Stimulated activated CD4-positive, alpha-beta T cell treated with anti-CD3 and anti-CD28 coated beads, Interleukin-12 subunit alpha, Interleukin-12 subunit beta, amount 100 ng/mL, for 48 hours (primary cell): ENCODE measurements around the gene EIF4G3.
"Not testable (repeated sequence)": the region's sequence is repeated elsewhere in the genome, so short reads cannot be mapped to it uniquely, and the experiment has no call there.

Experiments used
- DNase-seq, 3 donors: peaks; one replicate each; pipeline ENCODE4 v3.0.0-alpha.2; 2020; ENCODE audit warnings: low read depth in 2 of 3, low spot score in 1 of 3

Gene EIF4G3

GRCh38 chr1:20846461-20847374 is 330.0 kb downstream of the EIF4G3 start:
- DNase-seq = no peak

GRCh38 chr1:20840731-20841130 is 336.0 kb downstream of the EIF4G3 start:
- DNase-seq = no peak

- DNase-seq = no peak
Observed at GRCh38 chr1:20837554-20838192, 339.0 kb downstream of the EIF4G3 start.

- no peak for DNase-seq
Observed at GRCh38 chr1:20836230-20836629, 340.5 kb downstream of the EIF4G3 start.

- no peak for DNase-seq
Observed at GRCh38 chr1:20834780-20835179, 341.9 kb downstream of the EIF4G3 start.

GRCh38 chr1:20834192-20834591 is 342.5 kb downstream of the EIF4G3 start:
- no peak for DNase-seq

- DNase-seq = no peak
Observed at GRCh38 chr1:20830378-20830777, 346.3 kb downstream of the EIF4G3 start.

GRCh38 chr1:20829946-20830345 is 346.8 kb downstream of the EIF4G3 start:
- no peak for DNase-seq

GRCh38 chr1:20829531-20829930 is 347.2 kb downstream of the EIF4G3 start:
- no peak for DNase-seq

GRCh38 chr1:20823845-20824244 is 352.9 kb downstream of the EIF4G3 start:
- DNase-seq = no peak

- DNase-seq = no peak
Observed at GRCh38 chr1:20821466-20821865, 355.2 kb downstream of the EIF4G3 start.

GRCh38 chr1:20819818-20820217 is 356.9 kb downstream of the EIF4G3 start:
- DNase-seq = no peak

- no peak for DNase-seq
Observed at GRCh38 chr1:20814534-20814871, 362.2 kb downstream of the EIF4G3 start.

GRCh38 chr1:20811916-20812315 is 364.8 kb downstream of the EIF4G3 start:
- no peak for DNase-seq

- no peak for DNase-seq
Observed at GRCh38 chr1:20793236-20793635, 383.5 kb downstream of the EIF4G3 start.

GRCh38 chr1:20792196-20792595 is 384.5 kb downstream of the EIF4G3 start:
- DNase-seq = no peak

- no peak for DNase-seq
Observed at GRCh38 chr1:20790785-20791184, 385.9 kb downstream of the EIF4G3 start.

GRCh38 chr1:20789598-20789997 is 387.1 kb downstream of the EIF4G3 start:
- DNase-seq = not testable (repeated sequence)

- DNase-seq = no peak
Observed at GRCh38 chr1:20787840-20788795, 388.6 kb downstream of the EIF4G3 start.

- DNase-seq = peak; percentile 47 to 73 (median 67)
Observed at GRCh38 chr1:20787029-20787839, 389.5 kb downstream of the EIF4G3 start, which contains the start of gene HP1BP3. Gene HP1BP3 (minus strand): TSS chr1:20787307. CDS start chr1:20780440, 6,867 bp downstream.
